Urinary bladder (tissue), 4 donors: Measurements from ENCODE around the gene MT1B. TPM values are rescaled to one million over a fixed set of nuclear protein-coding genes. Genes with fewer than 3 reads are reported as not detected.
"Not testable (repeated sequence)": the region's sequence is repeated elsewhere in the genome, so short reads cannot be mapped to it uniquely, and the experiment has no call there.

Experiments
- DNase-seq: peaks from one replicate; pipeline ENCODE4 v3.0.0-alpha.2; 2015; ENCODE audit errors: extremely low spot score
- H3K27ac ChIP-seq: one replicate; pipeline ENCODE4 v1.5.1; 2013; ENCODE audit warnings: low read depth, mild to moderate bottlenecking, moderate library complexity
- H3K36me3 ChIP-seq: one replicate; pipeline ENCODE4 v1.6.1; 2013; ENCODE audit warnings: mild to moderate bottlenecking, moderate library complexity; ENCODE audit not compliant: insufficient read depth
- H3K4me1 ChIP-seq: one replicate; pipeline ENCODE4 v1.6.1; 2013; ENCODE audit warnings: mild to moderate bottlenecking, moderate library complexity; ENCODE audit not compliant: insufficient read depth
- H3K4me3 ChIP-seq: one replicate; pipeline ENCODE4 v1.5.1; 2013; ENCODE audit warnings: low read depth, low read length
- WGBS: extraction: QIAGEN DNeasy Blood & Tissue Kit; methylation state at CpG from one replicate; pipeline ENCODE4 v1.1.7; 2013; 5-methylcytosine and 5-hydroxymethylcytosine counted together
- polyA plus RNA-seq: library from polyadenylated mRNA; stranded (reverse); fragments of 200-250 nt; gene quantifications from one replicate; pipeline ENCODE4 v1.2.3, GENCODE V29; 2013
- total RNA-seq: library from RNA; depleted of rRNA; stranded (reverse); fragments of >200 nt; gene quantifications from one replicate; pipeline ENCODE4 v1.2.3, GENCODE V29; 2014
- donor health status: healthy with polysubstance abuse.
- donor health status: healthy.

The MT1B gene
- total and polyA plus RNA-seq, 2 donors: not detected

DNA sequence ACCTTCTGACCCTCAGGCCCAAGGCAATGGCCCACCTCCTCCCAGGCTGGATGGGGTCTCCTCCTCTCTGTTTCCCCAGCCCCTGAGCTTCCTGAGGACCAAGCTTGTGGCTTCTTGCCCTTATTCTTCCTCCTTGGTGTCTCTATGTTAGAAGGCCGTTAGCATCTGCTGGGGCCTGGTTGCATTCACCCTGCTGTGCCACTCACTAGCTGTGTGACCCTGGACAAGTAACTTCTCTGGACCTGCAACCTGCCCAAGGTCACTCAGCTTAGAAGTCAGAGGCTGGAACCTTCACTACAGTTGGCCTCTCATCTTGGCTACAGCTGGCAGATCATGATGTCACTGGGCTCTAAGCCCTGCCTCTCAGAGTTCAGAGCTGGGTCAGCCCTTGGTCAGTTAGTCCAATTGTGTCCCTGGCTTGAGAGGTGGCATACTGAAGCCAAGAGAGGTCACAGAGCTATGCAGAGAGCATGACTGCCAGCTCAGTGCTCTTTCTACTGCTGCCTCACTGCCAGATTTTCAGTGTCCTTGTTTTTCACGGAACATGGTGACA is 40.3 kb upstream of the MT1B start:
- no peaks in the 10 kb centered on the region for H3K4me1 ChIP-seq
- no peak for DNase-seq
- WGBS: 59% methylated on average over 2 of the region's 2 CpGs

DNA sequence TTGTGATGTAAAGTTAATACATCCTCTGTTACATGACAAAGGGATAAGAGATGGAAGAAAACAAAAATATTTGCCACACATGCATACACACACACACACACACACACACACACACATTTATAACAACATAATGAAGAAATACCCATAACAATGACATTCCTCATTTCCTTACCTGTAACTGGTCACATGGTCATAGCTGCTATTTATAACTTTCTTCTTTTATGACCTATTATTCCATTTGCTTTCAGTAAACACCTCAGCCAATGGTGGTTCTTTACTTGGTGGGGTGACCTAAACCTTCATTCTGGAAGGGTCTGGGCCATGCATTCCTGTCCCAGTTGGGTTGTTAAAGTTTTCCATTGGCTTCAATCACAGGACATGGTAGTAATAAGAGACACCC is 38.0 kb upstream of the MT1B start:
- H3K36me3 ChIP-seq: no peaks in the 10 kb centered on the region
- no peak for DNase-seq
- H3K4me1 ChIP-seq: no peaks in the 10 kb centered on the region
- H3K27ac ChIP-seq: no peak overlapping the region
- no peak overlapping the region for H3K4me3 ChIP-seq

More for the DNA sequence above, 40.3 kb upstream of the MT1B start:
- Histone ChIP-seq H3K4me3 (no peak overlapping the region), H3K36me3 (no peaks in the 10 kb centered on the region), H3K27ac (peak overlapping the region; percentile 74)

DNA sequence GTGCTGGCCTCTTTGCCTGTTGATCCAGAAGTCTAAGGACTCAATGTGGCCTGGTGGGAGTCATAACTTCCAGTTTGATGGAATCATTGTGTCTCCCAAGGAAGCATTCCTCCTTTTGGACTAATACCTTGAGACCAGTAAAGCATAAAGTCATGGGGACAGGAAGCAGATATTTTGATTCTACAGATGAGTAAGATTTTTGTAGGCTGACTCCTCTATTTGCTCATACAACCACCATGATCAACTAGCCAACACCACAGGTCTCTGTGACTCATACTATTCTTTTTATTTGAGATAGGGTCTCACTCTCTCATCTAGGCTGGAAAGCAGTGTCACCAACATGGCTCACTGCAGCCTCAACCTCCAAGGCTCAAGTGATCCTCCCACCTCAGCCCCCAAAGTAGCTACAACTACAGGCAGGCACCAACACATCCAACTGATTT is 37.1 kb upstream of the MT1B start:
- no peak for DNase-seq
- no peaks in the 10 kb centered on the region for H3K36me3 ChIP-seq

GRCh38 chr16:56615353-56615752 is 36.3 kb upstream of the MT1B start:
- Histone ChIP-seq H3K4me1 (no peaks in the 10 kb centered on the region), H3K27ac (no peak overlapping the region), H3K4me3 (no peak overlapping the region), H3K36me3 (no peaks in the 10 kb centered on the region)
- WGBS: 93% methylated on average over 3 of the region's 3 CpGs
- DNase-seq: no peak

More for the DNA sequence above, 37.1 kb upstream of the MT1B start:
- no peaks in the 10 kb centered on the region for H3K4me1 ChIP-seq
- H3K27ac ChIP-seq: no peak overlapping the region
- H3K4me3 ChIP-seq: no peak overlapping the region

DNA sequence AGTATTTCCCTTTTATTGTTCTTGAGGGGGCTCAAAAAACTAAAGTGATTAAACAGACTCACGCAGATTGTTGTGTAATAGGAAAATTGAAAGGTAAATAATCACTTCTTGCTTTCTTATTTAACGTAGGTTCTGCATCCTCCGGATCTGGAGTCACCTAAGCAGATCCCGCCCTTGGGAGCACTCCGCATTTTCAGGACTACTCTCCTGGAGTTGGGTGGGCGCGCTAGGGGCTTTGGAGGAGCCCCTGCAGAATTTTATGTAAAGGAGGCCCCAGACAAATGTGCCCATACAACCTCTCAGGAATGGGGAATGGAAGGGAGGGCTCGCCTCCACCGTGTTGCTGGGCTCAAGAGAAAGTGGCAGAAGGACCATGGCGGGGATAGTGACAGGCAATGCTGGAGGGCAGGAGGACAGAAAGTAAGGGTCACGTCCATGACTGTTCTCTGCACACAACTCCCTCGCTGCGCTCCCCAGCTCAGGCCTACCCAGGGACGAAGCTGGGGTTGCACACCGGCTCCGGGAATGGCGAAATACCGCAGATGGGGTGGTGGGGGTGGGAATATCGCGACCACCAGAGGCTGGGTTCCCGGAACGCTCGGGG is 35.0 kb upstream of the MT1B start:
- peak overlapping the region; percentile 22 for H3K4me3 ChIP-seq
- no peak overlapping the region for H3K27ac ChIP-seq
- no peaks in the 10 kb centered on the region for H3K4me1 ChIP-seq
- DNase-seq: no peak
- H3K36me3 ChIP-seq: no peaks in the 10 kb centered on the region
- 52% methylated on average over 23 of the region's 23 CpGs for WGBS

DNA sequence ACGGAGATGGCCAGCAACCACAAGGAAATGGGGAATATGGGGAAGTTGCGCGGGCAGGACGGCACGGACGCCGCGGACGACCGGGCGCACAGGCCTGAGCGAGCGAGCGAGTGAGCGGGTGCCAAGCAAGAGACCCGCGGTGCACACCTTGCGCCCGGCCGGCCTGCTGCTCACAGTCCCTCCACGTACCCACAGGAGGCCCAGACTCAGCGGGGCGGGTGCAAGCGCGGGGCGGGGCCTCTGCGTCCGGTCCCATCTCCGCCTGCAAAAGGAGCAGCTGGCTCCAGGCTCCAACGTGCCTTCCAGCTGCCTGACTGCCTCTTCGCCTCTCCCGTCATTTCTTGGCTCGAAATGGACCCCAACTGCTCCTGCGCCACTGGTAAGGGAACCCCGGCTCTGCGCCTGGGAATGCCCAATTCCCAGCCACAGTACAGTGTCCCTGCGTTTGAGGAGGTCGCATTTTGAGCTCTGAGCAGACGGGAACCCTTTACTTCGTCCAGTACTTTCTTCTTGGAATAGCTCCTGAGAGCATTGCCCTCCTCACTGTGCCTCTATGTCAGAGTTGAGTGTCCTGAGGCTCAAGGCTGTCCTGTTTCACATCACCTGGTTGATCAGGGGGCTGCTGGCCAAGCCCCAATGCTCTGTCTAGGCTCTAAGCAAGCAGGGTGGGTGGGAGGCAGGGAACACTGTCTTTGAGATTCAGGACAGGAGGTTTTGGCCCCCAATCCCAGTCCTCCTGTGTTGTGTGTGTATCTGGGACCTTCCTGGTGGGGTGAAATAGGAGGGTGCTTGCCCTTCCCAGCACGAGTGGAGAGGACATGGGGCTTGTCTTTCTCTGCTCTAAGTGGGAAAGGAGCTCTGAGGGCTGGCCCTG is 34.2 kb upstream of the MT1B start:
- Histone ChIP-seq H3K36me3 (no peaks in the 10 kb centered on the region), H3K4me1 (no peaks in the 10 kb centered on the region), H3K27ac (peak overlapping the region; percentile 12), H3K4me3 (peak overlapping the region; percentile 22)
- DNase-seq: no peak
- WGBS: 4% methylated on average over 41 of the region's 41 CpGs

DNA sequence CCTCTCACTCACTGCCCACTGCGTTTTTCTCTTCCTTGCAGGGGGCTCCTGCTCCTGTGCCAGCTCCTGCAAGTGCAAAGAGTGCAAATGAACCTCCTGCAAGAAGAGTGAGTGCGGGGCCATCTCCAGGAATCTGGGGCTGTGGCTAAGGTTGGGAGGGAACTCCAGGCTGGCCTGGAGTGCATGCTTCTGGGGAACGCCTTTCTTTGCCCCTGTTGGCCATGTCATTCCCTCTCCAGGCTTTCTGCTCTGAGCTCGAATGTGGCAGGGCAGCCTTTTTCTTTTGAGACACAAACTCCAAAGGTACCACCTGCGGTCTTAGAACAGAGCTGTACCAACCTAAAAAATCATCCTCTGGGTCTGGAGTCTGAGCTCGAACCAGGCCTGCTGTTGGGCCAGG is 33.5 kb upstream of the MT1B start:
- no peak for DNase-seq
- H3K4me1 ChIP-seq: no peaks in the 10 kb centered on the region
- H3K36me3 ChIP-seq: no peaks in the 10 kb centered on the region
- 76% methylated on average over 6 of the region's 6 CpGs for WGBS
- no peak overlapping the region for H3K27ac ChIP-seq
- H3K4me3 ChIP-seq: no peak overlapping the region

GRCh38 chr16:56620339-56620897 is 31.3 kb upstream of the MT1B start:
- Histone ChIP-seq H3K4me1 (no peaks in the 10 kb centered on the region), H3K27ac (no peak overlapping the region), H3K4me3 (no peak overlapping the region), H3K36me3 (no peaks in the 10 kb centered on the region)
- DNase-seq: no peak
- WGBS: 91% methylated on average over 8 of the region's 8 CpGs

- H3K27ac ChIP-seq, DNase-seq, H3K4me3 ChIP-seq, H3K4me1 ChIP-seq, H3K36me3 ChIP-seq: not testable (repeated sequence)
- WGBS: 72% methylated on average over 4 of the region's 4 CpGs
Observed at GRCh38 chr16:56621665-56622445, 29.8 kb upstream of the MT1B start.

GRCh38 chr16:56623184-56623583 is 28.5 kb upstream of the MT1B start:
- DNase-seq, H3K27ac ChIP-seq, H3K4me1 ChIP-seq, H3K36me3 ChIP-seq, H3K4me3 ChIP-seq: not testable (repeated sequence)
- WGBS: 95% methylated on average over 5 of the region's 5 CpGs

DNA sequence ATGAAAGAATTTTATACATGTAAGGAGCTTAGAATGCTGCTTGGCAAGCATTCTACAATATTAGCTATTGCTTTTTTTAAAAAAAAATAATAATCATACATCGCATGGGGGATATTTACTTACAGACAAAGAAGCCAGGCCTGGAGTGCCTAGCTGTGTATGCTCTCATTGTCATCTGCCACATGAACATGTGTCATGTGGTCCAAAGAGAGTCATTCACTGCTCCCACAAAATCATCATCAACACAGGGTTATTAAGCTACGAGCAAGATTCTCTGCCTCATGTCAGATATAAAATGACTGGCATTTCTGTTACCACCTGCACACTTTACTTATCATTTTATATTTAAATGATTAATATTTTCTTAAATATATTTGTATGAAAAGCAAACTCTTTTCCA is 28.0 kb upstream of the MT1B start:
- 97% methylated on average over 2 of the region's 2 CpGs for WGBS
- Histone ChIP-seq H3K36me3 (no peaks in the 10 kb centered on the region), H3K27ac (no peak overlapping the region), H3K4me3 (no peak overlapping the region), H3K4me1 (no peaks in the 10 kb centered on the region)
- DNase-seq: no peak

DNA sequence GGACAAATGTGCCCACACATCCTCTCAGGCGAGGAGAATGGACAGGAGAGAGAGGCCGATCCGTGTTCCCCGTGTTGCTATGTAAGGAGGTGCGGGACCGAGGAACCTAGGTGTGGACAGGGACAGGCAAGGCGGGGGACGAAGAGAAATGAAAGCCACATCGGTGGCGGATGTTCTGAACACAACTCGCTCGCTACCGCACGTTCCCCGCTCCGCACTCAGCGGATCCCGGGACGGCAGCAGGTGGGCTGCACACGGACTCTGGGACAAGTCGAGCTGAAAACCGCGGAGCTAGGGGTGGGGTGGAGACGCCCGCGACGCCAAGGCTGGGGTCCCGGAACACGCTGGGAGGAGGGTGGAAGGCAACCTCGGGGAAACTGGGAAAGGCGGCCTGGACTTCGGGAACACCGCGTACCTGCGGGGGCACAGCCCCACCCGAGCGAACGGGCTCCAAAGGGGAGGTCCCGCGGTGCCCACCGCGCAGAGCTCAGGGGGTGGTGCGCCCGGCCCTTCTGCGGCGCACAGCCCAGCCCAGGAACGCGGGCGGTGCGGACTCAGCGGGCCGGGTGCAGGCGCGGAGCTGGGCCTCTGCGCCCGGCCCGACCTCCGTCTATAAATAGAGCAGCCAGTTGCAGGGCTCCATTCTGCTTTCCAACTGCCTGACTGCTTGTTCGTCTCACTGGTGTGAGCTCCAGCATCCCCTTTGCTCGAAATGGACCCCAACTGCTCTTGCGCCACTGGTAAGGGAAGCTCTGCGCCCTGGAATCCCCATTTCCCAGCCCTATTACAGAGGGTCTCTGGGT is 26.3 kb upstream of the MT1B start, which contains the start of gene MT1E:
Gene MT1E, plus strand, starts transcription at position 642 of the 803 bp plus-strand sequence. Its CDS starts 71 bp downstream, at position 713.
- 3% methylated on average over 62 of the region's 62 CpGs for WGBS
- Histone ChIP-seq H3K4me1 (no peaks in the 10 kb centered on the region), H3K27ac (peak within 1 kb of the TSS; percentile 82), H3K36me3 (no peaks in the 10 kb centered on the region), H3K4me3 (peak within 1 kb of the TSS; percentile 46)
- DNase-seq: no peak
